Mesothelial cell of epicardium (in vitro differentiated cells): ENCODE measurements around the gene FBXL16. TPM values are rescaled to one million over a fixed set of nuclear protein-coding genes. Genes with fewer than 3 reads are reported as not detected.
"Not testable (repeated sequence)": the region's sequence is repeated elsewhere in the genome, so short reads cannot be mapped to it uniquely, and the experiment has no call there.

Experiments
- DNase-seq, 2 experiments: peaks; one replicate each; pipeline ENCODE4 v3.0.0; 2021; ENCODE audit warnings: low spot score in 2 of 2; ENCODE audit not compliant: unreplicated experiment in 2 of 2
- H3K27ac Mint-ChIP-seq: 2 replicates; pipeline ENCODE4 v1.8.0; 2021; ENCODE audit warnings: mixed read lengths
- H3K27me3 Mint-ChIP-seq: 2 replicates; pipeline ENCODE4 v1.8.0; 2021; ENCODE audit warnings: low read depth, mixed read lengths
- H3K36me3 Mint-ChIP-seq: 2 replicates; pipeline ENCODE4 v1.8.0; 2021; ENCODE audit warnings: mixed read lengths
- H3K4me1 Mint-ChIP-seq: 2 replicates; pipeline ENCODE4 v1.8.0; 2021; ENCODE audit warnings: mixed read lengths
- H3K4me3 Mint-ChIP-seq: 2 replicates; pipeline ENCODE4 v1.8.0; 2021; ENCODE audit warnings: mild to moderate bottlenecking, moderate library complexity, mixed read lengths
- H3K9me3 Mint-ChIP-seq: 2 replicates; pipeline ENCODE4 v1.8.0; 2021; ENCODE audit warnings: mixed read lengths
- CTCF ChIP-seq: fragments of 200-600 bp; sonication (generic); IDR thresholded peaks from one replicate; pipeline ENCODE4 v1.5.0; 2021; ENCODE audit warnings: antibody characterized with exemption; ENCODE audit not compliant: unreplicated experiment
- total RNA-seq: library from RNA; stranded (reverse); gene quantifications from 3 replicates; pipeline ENCODE4 v1.2.1, GENCODE V29; 2021

Gene FBXL16
- total RNA-seq: 0.18 to 0.85 TPM (median 0.23 TPM) in 3 replicates

GRCh38 chr16:705431-706188, at the start of gene FBXL16:
TSS of gene FBXL16 (minus strand) at chr16:705801. CDS start at chr16:697405, 8,396 bp downstream.
- H3K36me3 Mint-ChIP-seq: no peaks in the 10 kb centered on the region
- no peak for DNase-seq
- H3K9me3 Mint-ChIP-seq: no peaks in the 10 kb centered on the region
- H3K4me3 Mint-ChIP-seq: peak within 1 kb of the TSS; percentile 22
- H3K4me1 Mint-ChIP-seq: no peaks in the 10 kb centered on the region
- no peak within 1 kb of the TSS for H3K27ac Mint-ChIP-seq
- TF ChIP-seq CTCF: no peak
- peaks cover 86% of the 10 kb centered on the region for H3K27me3 Mint-ChIP-seq

- Mint-ChIP-seq H3K9me3 (peaks cover 5% of the 10 kb centered on the region), H3K4me3 (no peak overlapping the region), H3K27me3 (peaks cover 20% of the 10 kb centered on the region), H3K27ac (no peak overlapping the region), H3K36me3 (no peaks in the 10 kb centered on the region), H3K4me1 (peaks cover 4% of the 10 kb centered on the region)
- no peak for TF ChIP-seq CTCF
- DNase-seq: no peak
Measured at GRCh38 chr16:754656-755055, 49.1 kb upstream of the FBXL16 start.

- not testable (repeated sequence) for DNase-seq, H3K36me3 Mint-ChIP-seq, H3K4me1 Mint-ChIP-seq, H3K4me3 Mint-ChIP-seq, H3K9me3 Mint-ChIP-seq, H3K27ac Mint-ChIP-seq
- H3K27me3 Mint-ChIP-seq: peaks cover 20% of the 10 kb centered on the region
Measured at GRCh38 chr16:754121-754607, 48.6 kb upstream of the FBXL16 start.

- peaks cover 5% of the 10 kb centered on the region for H3K9me3 Mint-ChIP-seq
- H3K4me1 Mint-ChIP-seq: peaks cover 1% of the 10 kb centered on the region
- no peak overlapping the region for H3K27ac Mint-ChIP-seq
- H3K4me3 Mint-ChIP-seq: no peak overlapping the region
- DNase-seq: no peak
- no peaks in the 10 kb centered on the region for H3K36me3 Mint-ChIP-seq
- no peak for TF ChIP-seq CTCF
- H3K27me3 Mint-ChIP-seq: peaks cover 20% of the 10 kb centered on the region
Measured at GRCh38 chr16:752007-752312, 46.4 kb upstream of the FBXL16 start.

- Mint-ChIP-seq H3K27ac (no peak overlapping the region), H3K9me3 (peaks cover 2% of the 10 kb centered on the region), H3K36me3 (no peaks in the 10 kb centered on the region), H3K4me1 (peaks cover 1% of the 10 kb centered on the region), H3K4me3 (no peak overlapping the region), H3K27me3 (peaks cover 20% of the 10 kb centered on the region)
- no peak for DNase-seq
- no peak for TF ChIP-seq CTCF
Measured at GRCh38 chr16:751152-752006, 45.8 kb upstream of the FBXL16 start.

GRCh38 chr16:750485-750884, 44.9 kb upstream of the FBXL16 start:
- H3K27ac Mint-ChIP-seq: no peak overlapping the region
- H3K27me3 Mint-ChIP-seq: peaks cover 20% of the 10 kb centered on the region

More at GRCh38 chr16:750485-750884, 44.9 kb upstream of the FBXL16 start:
- H3K9me3 Mint-ChIP-seq: no peaks in the 10 kb centered on the region
- TF ChIP-seq CTCF: no peak
- H3K4me3 Mint-ChIP-seq: no peak overlapping the region
- no peaks in the 10 kb centered on the region for H3K36me3 Mint-ChIP-seq
- H3K4me1 Mint-ChIP-seq: peaks cover 1% of the 10 kb centered on the region
- no peak for DNase-seq
